Measurements from ENCODE around the gene IZUMO4.

- no peak for TF ChIP-seq CTCF (IDR thresholded peaks at IDR 0.05; ENCODE audit: poor library complexity)
- TF ChIP-seq EZH2 (IDR thresholded peaks at IDR 0.05; ENCODE audit: borderline replicate concordance): no peak
- no peak for TF ChIP-seq EZH2phosphoT487 (IDR thresholded peaks at IDR 0.05; ENCODE audit: low read depth, severe bottlenecking, unreplicated experiment)
Observed at GRCh38 chr19:2089001-2089711, 7.6 kb upstream of the IZUMO4 start.
